PC-9 (cell line): ENCODE measurements around the gene CNGB1.

Experiments used
- EZH2 ChIP-seq: fragments of 200-600 bp; sonication (generic); IDR thresholded peaks from 2 replicates; pipeline ENCODE4 v1.8.0; 2017; ENCODE audit warnings: antibody characterized with exemption, low read depth
- TF ChIP-seq, protein P1 (sequence below): fragments of 200-600 bp; sonication (generic); conservative IDR thresholded peaks from 2 replicates; pipeline ENCODE4 v1.6.1; 2017; ENCODE audit warnings: mixed run types, antibody characterized with exemption, mild to moderate bottlenecking, moderate library complexity

DNA sequence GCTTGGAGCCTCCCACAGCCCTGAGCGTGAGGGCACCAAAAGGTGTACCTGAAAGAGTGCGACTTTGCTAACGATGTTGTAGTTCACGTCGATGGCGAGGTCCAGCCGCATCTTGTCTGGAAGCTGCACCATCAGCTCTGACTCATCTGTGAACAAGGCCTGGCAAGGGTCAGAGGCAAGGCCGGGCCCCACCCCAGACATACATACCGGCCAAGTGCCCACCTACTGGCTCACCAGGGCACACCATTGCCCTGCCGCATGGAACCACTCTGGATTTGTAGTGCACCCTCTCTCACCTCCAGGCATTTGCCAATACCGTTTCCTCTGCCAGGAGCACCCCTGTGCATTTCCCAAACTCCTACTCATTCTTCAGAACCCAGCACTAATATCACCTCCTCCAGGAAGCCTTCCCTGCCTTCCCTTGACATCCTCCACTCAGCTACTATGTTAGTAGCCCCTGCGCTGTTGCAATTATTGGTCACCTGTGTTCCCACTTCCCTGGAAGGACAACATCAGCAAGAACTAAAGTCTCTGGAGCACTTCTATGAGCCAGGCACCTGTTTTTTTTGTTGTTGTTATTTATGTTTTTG is 69.4 kb downstream of the CNGB1 start:
- TF ChIP-seq EZH2, result no peak
- TF ChIP-seq, protein P1, sequence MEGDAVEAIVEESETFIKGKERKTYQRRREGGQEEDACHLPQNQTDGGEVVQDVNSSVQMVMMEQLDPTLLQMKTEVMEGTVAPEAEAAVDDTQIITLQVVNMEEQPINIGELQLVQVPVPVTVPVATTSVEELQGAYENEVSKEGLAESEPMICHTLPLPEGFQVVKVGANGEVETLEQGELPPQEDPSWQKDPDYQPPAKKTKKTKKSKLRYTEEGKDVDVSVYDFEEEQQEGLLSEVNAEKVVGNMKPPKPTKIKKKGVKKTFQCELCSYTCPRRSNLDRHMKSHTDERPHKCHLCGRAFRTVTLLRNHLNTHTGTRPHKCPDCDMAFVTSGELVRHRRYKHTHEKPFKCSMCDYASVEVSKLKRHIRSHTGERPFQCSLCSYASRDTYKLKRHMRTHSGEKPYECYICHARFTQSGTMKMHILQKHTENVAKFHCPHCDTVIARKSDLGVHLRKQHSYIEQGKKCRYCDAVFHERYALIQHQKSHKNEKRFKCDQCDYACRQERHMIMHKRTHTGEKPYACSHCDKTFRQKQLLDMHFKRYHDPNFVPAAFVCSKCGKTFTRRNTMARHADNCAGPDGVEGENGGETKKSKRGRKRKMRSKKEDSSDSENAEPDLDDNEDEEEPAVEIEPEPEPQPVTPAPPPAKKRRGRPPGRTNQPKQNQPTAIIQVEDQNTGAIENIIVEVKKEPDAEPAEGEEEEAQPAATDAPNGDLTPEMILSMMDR, result no peak
